Fibroblast of mammary gland (primary cell): ENCODE results near the gene TBC1D32.

Source experiments
- DNase-seq: peaks from one replicate; pipeline ENCODE4 v3.0.0-alpha.2; 2010; ENCODE audit warnings: low read depth
- H3K4me3 ChIP-seq: 2 replicates; pipeline ENCODE4 v1.5.1; 2011; ENCODE audit warnings: low read depth, mild to moderate bottlenecking, low read length, moderate library complexity; ENCODE audit not compliant: control insufficient read depth
- CTCF ChIP-seq: conservative IDR thresholded peaks from 2 replicates; pipeline ENCODE4 v1.5.1; 2011; ENCODE audit warnings: low read depth, low read length, inconsistent platforms; ENCODE audit not compliant: control insufficient read depth, insufficient read depth

TBC1D32 gene

DNA sequence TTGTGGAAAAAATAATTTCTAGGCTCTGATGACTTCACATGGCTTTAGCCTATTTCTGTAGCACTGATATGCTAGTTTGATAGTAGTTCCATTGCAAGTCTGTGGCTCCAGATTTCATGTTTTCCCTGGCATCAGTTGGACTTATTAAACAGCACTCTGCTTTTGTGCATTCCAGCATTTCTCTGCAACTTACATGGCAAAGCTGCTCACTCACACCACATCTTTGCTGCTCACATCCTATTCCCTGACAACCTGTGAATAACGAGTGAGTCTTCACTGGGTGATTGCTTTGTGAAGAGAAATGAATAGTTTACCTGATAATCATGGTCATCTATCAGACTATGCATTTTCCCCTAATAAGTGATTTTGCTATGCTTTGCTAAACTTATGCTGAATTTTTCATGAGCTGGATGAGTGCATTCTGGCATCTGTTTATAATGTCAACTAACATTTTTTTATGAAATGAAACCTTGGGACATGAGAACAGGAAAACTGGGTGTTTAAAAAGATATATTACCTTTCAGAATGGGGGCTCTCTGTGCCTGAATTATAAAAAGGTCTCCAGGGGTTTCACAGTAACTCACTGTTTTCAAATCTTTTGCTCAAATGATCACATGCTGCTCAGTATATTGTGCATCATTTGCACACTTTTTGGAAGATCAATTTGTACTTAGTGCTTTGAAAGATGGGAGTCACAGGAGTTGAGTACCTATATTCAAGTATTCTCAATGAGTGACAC, 301.8 kb downstream of the TBC1D32 start:
- TF ChIP-seq CTCF: no peak
- H3K4me3 ChIP-seq: no peak overlapping the region
- DNase-seq: no peak
